HL-60 (cell line): ENCODE data around the gene RNU6-7.

ENCODE experiments used
- DNase-seq, 2 experiments: peaks; one replicate each; pipeline ENCODE4 v3.0.0-alpha.2; 2010 to 2020; ENCODE audit warnings: low read depth in 1 of 2, low spot score in 1 of 2
- H3K27ac ChIP-seq: fragments of 250-450 bp; sonication (Bioruptor Pico); replicated peaks from 2 replicates; pipeline ENCODE4 v1.5.1; 2020; ENCODE audit warnings: mild to moderate bottlenecking, moderate library complexity
- H3K27me3 ChIP-seq: fragments of 250-450 bp; sonication (Bioruptor Pico); 2 replicates; pipeline ENCODE4 v1.5.1; 2021; ENCODE audit warnings: mild to moderate bottlenecking, moderate library complexity; ENCODE audit not compliant: insufficient read depth, poor library complexity, severe bottlenecking
- H3K4me3 ChIP-seq: replicated peaks from 2 replicates; pipeline ENCODE4 v1.5.1; 2011; ENCODE audit warnings: mild to moderate bottlenecking, control low read depth, low read length; ENCODE audit not compliant: insufficient read depth
- CTCF ChIP-seq: IDR thresholded peaks from one replicate; pipeline ENCODE4 v1.5.1; 2011; ENCODE audit warnings: low read length, control low read depth, inconsistent platforms; ENCODE audit not compliant: insufficient read depth
- GABPA ChIP-seq: IDR thresholded peaks from 2 replicates; pipeline ENCODE4 v1.6.1; 2012; ENCODE audit warnings: low read depth
- POLR2AphosphoS5 ChIP-seq: IDR thresholded peaks from 2 replicates; pipeline ENCODE4 v1.6.1; 2012; ENCODE audit warnings: low read depth
- REST ChIP-seq: IDR thresholded peaks from 2 replicates; pipeline ENCODE4 v1.6.1; 2012; ENCODE audit warnings: low read depth; ENCODE audit not compliant: insufficient replicate concordance
- SPI1 ChIP-seq: IDR thresholded peaks from 2 replicates; pipeline ENCODE4 v1.6.1; 2012; ENCODE audit warnings: low read depth, mild to moderate bottlenecking, borderline replicate concordance

RNU6-7 gene

GRCh38 chr14:32232481-32232880, 30.6 kb downstream of the RNU6-7 start:
- H3K27me3 ChIP-seq: no peaks in the 10 kb centered on the region
- DNase-seq: no peak
- H3K4me3 ChIP-seq: no peak overlapping the region
- TF ChIP-seq REST: no peak
- no peak for TF ChIP-seq SPI1
- no peak for TF ChIP-seq POLR2AphosphoS5
- TF ChIP-seq GABPA: no peak
- TF ChIP-seq CTCF: no peak
- H3K27ac ChIP-seq: no peak overlapping the region

GRCh38 chr14:32233260-32233659, 31.4 kb downstream of the RNU6-7 start:
- Histone ChIP-seq H3K4me3 (no peak overlapping the region), H3K27me3 (no peaks in the 10 kb centered on the region), H3K27ac (no peak overlapping the region)
- no peak for TF ChIP-seq REST
- TF ChIP-seq POLR2AphosphoS5: no peak
- TF ChIP-seq GABPA: no peak
- TF ChIP-seq SPI1: no peak
- TF ChIP-seq CTCF: no peak
- no peak for DNase-seq

- Histone ChIP-seq H3K4me3 (no peak overlapping the region), H3K27ac (no peak overlapping the region), H3K27me3 (no peaks in the 10 kb centered on the region)
- TF ChIP-seq SPI1: no peak
- DNase-seq: no peak
Observed at GRCh38 chr14:32244404-32244803, 42.6 kb downstream of the RNU6-7 start.

- Histone ChIP-seq H3K27me3 (no peaks in the 10 kb centered on the region), H3K4me3 (no peak overlapping the region), H3K27ac (no peak overlapping the region)
- no peak for DNase-seq
- no peak for TF ChIP-seq CTCF
- no peak for TF ChIP-seq REST
- TF ChIP-seq GABPA: no peak
- TF ChIP-seq SPI1: no peak
- no peak for TF ChIP-seq POLR2AphosphoS5
Observed at GRCh38 chr14:32246751-32247150, 44.9 kb downstream of the RNU6-7 start.
